DMS79 (cell line): ENCODE data around the gene EN2.

Source experiments
- DNase-seq: peaks from one replicate; lab custom pipeline; 2025; lab: John Stamatoyannopoulos, UW

EN2 gene

DNA sequence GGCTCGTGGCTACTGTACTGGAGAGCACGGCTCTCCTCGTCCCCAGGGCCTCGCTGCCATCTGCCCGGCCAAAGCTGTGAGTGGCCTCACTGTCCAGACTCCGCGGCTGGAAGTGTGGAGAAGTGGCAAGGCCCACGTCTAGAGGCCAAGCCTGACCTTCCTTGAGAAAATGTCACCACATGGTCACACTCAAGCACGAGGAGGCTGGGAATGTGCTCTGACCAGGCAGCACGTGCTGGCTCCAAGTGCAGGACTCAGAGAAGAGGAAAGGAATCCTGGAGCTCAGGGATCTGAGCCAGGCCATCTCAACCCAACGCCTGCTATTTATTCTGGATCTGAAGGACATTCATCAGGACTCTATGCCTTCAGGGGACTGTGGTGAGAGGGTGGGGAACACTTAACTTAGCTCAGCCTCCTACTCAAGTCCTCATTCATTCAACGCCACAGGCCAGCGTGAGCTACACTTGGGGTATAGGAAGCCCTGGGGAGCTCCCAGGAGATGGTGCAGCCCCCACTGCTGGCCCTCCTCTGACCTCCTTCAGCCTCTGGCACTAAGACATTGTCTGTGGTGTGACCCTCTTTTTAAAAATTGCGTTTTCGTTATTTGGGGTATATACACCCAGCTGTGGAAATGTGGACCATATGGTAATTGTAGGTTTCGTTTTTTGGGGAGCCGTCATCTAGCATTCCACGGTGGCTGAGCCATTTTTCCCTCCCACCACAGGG lies 29.0 kb downstream of the EN2 start:
- no peak for DNase-seq

- DNase-seq, result no peak
Measured at GRCh38 chr7:155487509-155488482, 29.9 kb downstream of the EN2 start.

DNA sequence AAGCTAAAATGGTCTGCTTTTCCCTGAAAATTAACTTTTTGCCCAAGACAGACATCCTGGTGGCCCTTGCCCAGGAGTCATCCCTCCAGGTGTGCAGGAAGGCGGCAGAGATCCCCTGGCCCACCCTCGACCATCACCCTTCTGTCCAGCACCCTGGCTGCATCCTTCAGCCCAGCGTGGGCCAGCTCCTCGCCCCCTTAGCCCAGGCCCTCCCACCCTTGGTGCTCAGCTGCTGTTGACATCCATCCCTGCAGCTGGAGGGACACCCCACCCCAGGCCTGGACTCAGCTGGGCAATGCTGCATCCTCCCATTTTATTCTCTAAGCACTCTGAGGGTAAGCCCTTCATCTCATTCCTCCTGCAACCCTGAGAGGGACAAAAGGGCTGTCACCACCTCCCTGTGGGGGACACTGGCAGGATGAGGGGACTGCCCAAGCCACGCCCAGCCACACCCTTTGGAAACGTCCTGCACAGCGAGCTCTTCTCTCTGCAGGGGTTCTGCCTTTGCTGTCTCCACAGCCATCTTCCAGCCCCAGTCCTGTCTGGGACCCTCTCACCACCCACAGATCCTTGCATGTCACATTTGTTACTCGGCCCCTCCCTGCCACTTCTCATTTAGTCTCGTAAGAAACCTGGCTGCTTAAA lies 30.7 kb downstream of the EN2 start:
- DNase-seq, result no peak

DNA sequence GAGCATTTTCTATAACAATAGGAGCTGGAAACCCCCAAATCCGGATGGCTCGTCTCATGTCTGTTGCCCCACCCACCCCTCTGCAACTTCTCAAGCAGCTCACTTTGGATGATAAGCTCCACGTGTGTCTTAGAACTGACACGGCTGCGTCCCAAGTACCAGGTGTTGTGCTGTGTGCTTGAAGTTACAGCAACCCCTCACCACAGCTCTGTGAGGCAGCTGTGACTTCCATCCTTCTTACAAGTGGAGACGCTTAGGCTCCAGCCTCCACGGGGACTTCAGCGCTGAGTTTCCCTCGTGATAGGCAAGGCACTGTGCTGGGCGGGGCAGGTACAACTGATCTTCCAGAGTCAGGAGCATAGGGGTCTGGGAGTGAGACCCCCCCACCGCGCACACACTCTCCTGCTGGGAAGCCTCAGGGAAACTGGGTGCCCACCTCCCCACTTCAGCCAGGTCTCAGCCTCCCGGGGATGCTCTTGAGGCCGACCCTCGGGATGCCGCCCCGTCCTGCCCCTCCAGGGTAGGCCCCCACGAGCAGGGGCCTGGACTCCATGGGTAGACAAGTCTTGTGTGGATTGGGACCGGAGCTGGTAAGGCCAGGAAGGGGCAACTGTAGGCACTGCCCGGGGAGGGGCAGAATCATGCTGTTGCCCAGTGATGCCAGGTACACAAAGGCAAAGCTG lies 31.4 kb downstream of the EN2 start:
- DNase-seq, result no peak

GRCh38 chr7:155489862-155490696 lies 32.1 kb downstream of the EN2 start:
- no peak for DNase-seq

DNA sequence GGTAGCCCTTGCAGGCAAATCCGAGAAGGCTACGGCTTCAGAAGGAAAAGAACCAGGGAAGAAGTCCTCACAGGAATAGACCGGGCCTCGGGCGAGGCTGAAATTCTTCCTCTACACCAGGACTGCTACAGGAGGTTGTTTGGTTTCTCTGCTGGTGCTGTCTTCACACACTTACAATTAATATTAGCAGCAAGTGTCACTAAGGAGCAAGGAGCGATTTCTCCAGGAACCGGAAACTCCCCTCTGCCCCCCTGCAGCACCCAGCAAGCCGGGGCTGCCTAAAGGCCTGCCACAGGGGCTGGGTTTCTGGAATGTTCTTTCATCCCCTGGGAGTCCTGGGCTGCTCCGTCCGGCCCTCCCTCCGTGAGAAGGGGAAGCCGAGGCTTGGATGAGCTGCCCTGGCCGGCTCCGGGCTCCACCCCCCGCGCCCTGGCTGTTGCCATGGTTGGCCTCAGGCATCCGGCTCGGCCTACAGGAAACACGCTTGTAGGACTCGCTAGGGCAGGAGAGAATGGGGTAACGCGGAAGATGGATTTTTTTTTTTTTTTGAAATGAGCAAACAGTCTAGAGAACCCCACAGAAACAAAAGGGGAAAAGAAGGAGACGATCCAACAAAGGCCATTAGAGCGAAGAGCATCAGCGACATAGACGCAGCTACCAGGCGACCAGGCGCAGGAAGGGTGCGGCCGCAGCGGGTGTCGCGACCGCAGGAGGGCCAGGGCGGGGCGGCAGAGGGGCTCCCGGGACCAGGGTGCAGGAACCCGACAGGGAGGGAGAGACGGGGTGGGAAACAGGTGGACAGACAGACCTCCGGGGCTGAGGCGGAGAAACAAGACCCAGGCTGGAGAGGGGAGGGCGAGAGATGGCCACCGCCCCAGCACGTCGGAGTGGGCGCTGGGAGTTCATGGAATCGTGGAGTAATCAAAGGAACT lies 33.0 kb downstream of the EN2 start:
- no peak for DNase-seq

GRCh38 chr7:155491812-155492211 lies 33.9 kb downstream of the EN2 start:
- DNase-seq, result no peak

- no peak for DNase-seq
Measured at GRCh38 chr7:155493744-155494538, 36.0 kb downstream of the EN2 start.

GRCh38 chr7:155494551-155494950 lies 36.6 kb downstream of the EN2 start:
- no peak for DNase-seq

- DNase-seq, result no peak
Measured at GRCh38 chr7:155495440-155496248, 37.7 kb downstream of the EN2 start.

- no peak for DNase-seq
Measured at GRCh38 chr7:155496267-155497005, 38.5 kb downstream of the EN2 start.

DNA sequence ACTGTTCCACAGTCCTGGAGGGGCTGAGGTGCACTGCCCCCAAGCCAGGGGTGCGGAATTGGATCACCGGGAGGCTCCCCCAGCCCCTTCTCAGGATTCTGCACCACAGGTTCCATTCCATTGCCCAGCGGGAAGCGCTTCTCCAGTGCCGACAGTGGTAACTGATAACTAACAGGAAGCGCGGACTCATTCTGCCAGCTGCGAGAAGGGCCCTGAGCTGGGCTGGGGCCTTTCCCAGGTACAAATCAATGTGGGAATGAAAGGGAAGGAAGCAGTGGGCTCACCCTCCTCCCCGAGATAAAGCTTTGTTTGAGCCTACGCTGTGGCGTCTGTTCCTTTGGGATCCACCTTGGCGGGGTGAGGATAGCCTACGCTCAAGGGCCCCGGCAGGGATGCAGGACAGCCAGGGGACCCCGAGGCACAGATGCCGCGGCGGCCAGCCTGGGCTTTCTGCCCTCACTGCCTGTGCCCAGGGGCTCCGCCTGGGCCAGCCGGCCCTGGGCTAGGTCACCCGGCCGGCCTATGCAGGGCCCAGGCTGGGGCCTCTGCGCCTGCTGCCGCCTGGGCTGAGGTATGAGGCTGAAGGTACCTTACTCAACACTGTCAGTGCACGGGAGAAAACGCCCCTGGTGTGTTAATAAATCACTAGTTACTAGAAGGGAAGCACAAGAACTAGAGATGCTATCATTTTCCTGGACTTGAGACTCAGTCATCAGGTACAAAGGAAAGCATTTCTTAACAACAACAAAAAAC lies 39.4 kb downstream of the EN2 start:
- no peak for DNase-seq

DNA sequence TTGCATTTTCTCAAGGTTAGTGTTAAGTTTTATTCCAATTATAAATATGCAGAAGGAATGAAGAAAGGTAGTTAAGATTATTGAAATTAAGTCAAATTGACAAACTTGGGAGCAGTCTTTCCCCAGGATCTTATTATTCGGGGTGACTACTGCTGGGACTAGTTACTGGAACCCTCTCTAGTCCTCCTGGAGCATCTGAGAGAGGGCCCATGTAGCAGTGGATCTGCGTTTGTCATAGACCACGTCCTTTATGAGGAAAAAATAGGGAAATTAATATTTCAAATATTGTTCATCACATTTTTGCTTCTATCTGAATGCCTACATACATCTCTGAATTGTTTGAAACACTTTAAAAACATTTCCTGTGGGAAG lies 47.5 kb downstream of the EN2 start:
- no peak for DNase-seq

- no peak for DNase-seq
Measured at GRCh38 chr7:155506854-155507337, 49.0 kb downstream of the EN2 start.

- no peak for DNase-seq
Measured at GRCh38 chr7:155507576-155507975, 49.6 kb downstream of the EN2 start.
